CD4-positive, alpha-beta T cell treated with Interferon gamma for 1 hour (primary cell): ENCODE measurements around the gene PRM1.
A peak's percentile ranks its signal among the peaks of the same experiment; 100 is the strongest.
"Not testable (repeated sequence)": the region's sequence is repeated elsewhere in the genome, so short reads cannot be mapped to it uniquely, and the experiment has no call there.

ENCODE experiments used
- DNase-seq: peaks from one replicate; pipeline ENCODE4 v3.0.0-alpha.2; 2020

The PRM1 gene

GRCh38 chr16:11296706-11297491, 15.8 kb upstream of the PRM1 start:
- peak; percentile 25 for DNase-seq

- DNase-seq: no peak
Observed at GRCh38 chr16:11296351-11296705, 15.2 kb upstream of the PRM1 start.

- no peak for DNase-seq
Observed at GRCh38 chr16:11295672-11296071, 14.5 kb upstream of the PRM1 start.

- DNase-seq: no peak
Observed at GRCh38 chr16:11292076-11292748, 11.1 kb upstream of the PRM1 start.

- no peak for DNase-seq
Observed at GRCh38 chr16:11291091-11291703, 10.1 kb upstream of the PRM1 start.

- DNase-seq: no peak
Observed at GRCh38 chr16:11290102-11290893, 9.2 kb upstream of the PRM1 start.

DNA sequence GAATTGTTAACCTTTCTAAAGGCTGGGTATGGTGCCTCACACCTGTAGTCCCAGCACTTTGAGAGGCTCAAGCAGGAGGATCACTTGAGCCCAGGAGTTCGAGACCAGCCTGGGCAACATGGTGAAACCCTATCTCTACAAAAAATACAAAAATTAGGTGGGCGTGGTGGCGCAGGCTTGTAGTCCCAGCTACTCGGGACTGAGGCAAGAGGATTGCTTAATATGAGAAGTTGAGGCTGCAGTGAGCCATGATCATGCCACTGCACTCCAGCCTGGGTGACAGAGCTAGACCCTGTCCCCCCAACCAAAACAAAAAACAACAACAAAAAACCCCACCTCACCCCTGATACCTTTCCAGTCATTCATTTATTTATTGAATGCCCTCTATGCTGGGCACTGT, 8.6 kb upstream of the PRM1 start:
- not testable (repeated sequence) for DNase-seq

GRCh38 chr16:11289202-11289601, 8.1 kb upstream of the PRM1 start:
- DNase-seq: no peak

DNA sequence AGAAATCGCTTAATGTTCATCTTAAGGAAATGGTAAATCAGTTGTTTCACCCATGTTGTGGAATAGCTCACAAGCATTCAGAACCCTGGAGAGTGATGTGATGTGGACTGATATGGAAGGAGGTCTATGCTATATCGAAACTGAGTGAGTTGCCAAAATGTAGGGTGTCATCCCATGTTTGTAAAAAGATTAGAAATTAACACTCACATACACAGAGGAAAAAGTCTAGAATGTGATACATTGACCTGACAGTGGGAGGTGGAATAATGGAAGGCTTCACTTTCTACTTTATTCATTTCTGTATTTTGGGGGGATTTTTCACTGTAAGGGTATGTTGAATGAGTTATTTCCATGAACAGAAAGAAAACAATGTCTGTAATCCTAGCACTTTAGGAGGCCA, 4.7 kb upstream of the PRM1 start:
- no peak for DNase-seq

- no peak for DNase-seq
Observed at GRCh38 chr16:11283820-11284248, 2.7 kb upstream of the PRM1 start.

DNA sequence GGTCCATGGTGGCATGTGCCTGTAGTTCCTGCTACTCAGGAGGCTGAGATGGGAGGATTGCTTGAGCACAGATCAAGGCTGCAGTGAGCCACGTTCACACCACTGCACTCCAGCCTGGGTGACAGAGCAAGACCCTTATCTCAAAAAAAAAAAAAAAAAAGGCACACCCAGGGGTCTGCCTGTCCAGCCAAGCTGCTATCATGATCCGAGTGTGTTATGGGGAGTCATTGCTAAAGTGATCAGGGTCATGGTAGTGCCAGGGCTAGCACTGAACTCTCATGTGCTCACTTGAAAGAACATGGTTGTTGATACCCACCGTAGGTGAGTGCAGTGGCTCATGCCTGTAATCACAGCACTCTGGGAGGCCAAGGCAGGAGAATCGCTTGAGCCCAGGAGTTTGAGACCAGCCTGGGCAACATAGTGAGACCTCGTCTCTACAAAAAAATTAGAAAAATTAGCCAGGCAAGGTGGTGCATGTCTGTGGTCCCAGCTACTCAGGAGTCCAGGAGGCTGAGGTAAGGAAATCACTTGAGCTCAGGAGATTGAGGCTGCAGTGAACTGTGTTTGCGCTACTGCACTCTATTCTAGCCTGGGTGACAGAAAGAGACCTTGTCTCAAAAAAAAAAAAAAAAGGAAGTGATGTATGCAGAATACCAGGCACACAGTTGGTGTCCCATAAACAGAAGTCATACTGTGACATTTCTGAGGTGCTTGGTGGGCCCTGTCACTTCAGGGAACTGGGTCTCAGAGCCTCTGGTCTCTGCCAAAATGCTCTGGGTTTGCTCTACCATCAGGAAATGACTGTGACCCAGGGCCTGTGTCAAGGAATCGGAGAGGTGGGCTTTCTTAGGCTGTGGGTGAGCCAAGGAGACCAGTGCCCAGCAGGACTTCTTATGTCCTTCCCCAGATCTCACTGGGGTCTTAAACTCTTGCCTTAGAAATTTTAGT, 2.2 kb downstream of the PRM1 start:
- no peak for DNase-seq

DNA sequence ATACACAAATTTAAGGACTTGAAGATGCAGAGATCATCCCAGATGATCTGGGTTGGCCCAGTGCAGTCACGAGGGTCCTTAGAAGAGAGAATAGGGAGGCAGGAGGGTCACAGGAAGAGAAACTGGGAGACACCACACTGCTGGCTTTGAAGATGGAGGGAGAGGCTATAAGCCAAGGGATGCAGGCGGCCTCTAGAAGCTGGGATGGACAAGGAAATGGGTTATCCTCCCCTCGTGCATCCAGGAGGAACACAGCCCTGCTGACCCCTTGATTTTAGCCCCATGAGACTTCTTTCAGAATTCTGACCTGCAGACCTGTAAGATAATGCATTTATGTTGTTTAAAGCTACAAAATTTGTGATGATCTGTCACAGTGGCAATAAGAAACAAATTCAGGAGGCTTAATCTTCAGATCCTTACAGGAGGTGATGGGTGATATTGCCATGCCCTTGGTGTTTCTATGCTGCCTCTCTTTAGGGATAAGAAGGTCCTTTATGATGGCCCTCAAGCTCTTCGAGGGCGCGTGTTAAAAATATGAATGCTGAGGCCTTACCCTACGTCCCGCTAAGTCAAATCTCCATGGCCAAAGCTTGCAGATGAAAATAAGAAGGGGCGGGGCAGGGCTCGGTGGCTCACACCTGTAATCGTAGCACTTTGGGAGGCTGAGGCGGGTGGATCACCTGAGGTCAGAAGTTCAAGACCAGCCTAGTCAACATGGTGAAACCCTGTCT, 3.4 kb downstream of the PRM1 start:
- DNase-seq: no peak

- no peak for DNase-seq
Observed at GRCh38 chr16:11276896-11277593, 4.1 kb downstream of the PRM1 start.

GRCh38 chr16:11276143-11276895, 4.8 kb downstream of the PRM1 start, which contains the start of gene PRM2:
PRM2 (minus strand) TSS chr16:11276480; CDS start chr16:11276370, 110 bp downstream.
- no peak for DNase-seq

- no peak for DNase-seq
Observed at GRCh38 chr16:11274964-11275363, 6.2 kb downstream of the PRM1 start.

DNA sequence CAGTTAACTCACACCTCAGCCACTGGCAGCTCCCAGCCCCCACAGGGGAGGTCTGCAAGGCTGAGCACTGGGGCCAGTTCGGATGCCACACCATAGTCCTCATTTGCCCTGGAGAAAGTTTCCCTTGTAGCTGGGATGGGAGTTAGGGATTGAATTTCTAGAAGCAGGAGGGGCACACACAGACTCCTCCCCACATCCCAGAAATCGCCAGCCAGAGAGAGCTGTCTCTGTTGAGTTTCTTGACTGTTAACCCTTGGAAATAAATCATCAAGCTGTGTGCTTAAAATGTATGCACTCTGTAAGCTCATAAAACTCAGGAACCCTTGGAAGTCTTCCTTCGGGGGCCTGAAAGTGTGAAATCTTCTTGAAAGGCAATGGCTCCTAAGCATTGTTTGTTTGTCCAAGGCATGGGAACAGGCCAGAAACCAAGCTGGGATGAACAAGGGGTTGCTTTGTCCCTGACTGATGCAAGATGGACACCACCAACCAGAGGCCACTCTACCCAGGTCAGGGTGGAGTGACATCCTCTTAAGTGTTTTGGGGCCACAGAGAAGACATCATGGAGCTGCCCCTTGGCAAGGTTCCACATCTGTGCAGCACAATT, 7.3 kb downstream of the PRM1 start:
- no peak for DNase-seq

- DNase-seq: no peak
Observed at GRCh38 chr16:11272921-11273720, 8.0 kb downstream of the PRM1 start, which contains the start of gene PRM3. PRM3 (minus strand) TSS chr16:11273629; CDS start chr16:11273595, 34 bp downstream.

- no peak for DNase-seq
Observed at GRCh38 chr16:11272484-11272883, 8.6 kb downstream of the PRM1 start.
